K562 (cell line): ENCODE results near the gene APOO. TPM values are rescaled to one million over a fixed set of nuclear protein-coding genes. Genes with fewer than 3 reads are reported as not detected.

Experiments used
- EP300 ChIP-seq: IDR thresholded peaks from 2 replicates; pipeline ENCODE4 v1.6.1; 2012; ENCODE audit warnings: low read length, improper control_type of control experiment
- ETV6 ChIP-seq, 3 experiments: fragments of 150-350 bp in 1 of 3; sonication (generic) in 1 of 3; formaldehyde crosslinking in 1 of 3; IDR thresholded peaks; 2 replicates each; pipeline versions ENCODE4 v1.6.1 to v1.8.0; 2014 to 2022; ENCODE audit warnings: borderline replicate concordance in 2 of 3, low read depth in 2 of 3, antibody characterized with exemption in 1 of 3, low read length in 1 of 3, mild to moderate bottlenecking in 1 of 3, missing genetic modification reagents in 1 of 3
- EWSR1 ChIP-seq: fragments of 450-650 bp; IDR thresholded peaks from 2 replicates; pipeline ENCODE4 v1.6.1; 2018; ENCODE audit warnings: borderline replicate concordance, mild to moderate bottlenecking, low read depth, moderate library complexity; ENCODE audit not compliant: partially characterized antibody
- GATAD2A ChIP-seq: fragments of 450-650 bp; IDR thresholded peaks from 2 replicates; pipeline ENCODE4 v1.6.1; 2017
- GATAD2B ChIP-seq: fragments of 450-650 bp; IDR thresholded peaks from 2 replicates; pipeline ENCODE4 v1.6.1; 2017; ENCODE audit warnings: mild to moderate bottlenecking, borderline replicate concordance
- HNRNPK ChIP-seq: fragments of 200-400 bp; formaldehyde crosslinking; IDR thresholded peaks from one replicate; pipeline ENCODE4 v1.6.1; 2018; ENCODE audit warnings: mild to moderate bottlenecking, low read depth, low read length; ENCODE audit not compliant: poor library complexity, severe bottlenecking
- LCOR ChIP-seq: sonication (generic); formaldehyde crosslinking; IDR thresholded peaks from 2 replicates; pipeline ENCODE4 v1.8.0; 2022; ENCODE audit warnings: mild to moderate bottlenecking, missing genetic modification reagents
- PHF8 ChIP-seq: fragments of 200-600 bp; sonication (generic); IDR thresholded peaks from 2 replicates; pipeline ENCODE4 v1.6.1; 2012; ENCODE audit warnings: mixed run types, mild to moderate bottlenecking, inconsistent platforms, low read length, moderate library complexity, borderline replicate concordance
- POLR2A ChIP-seq: fragments of 450-650 bp; conservative IDR thresholded peaks from 2 replicates; pipeline ENCODE4 v1.6.1; 2016
- SOX6 ChIP-seq: fragments of 450-650 bp; IDR thresholded peaks from 2 replicates; pipeline ENCODE4 v1.6.1; 2014; ENCODE audit warnings: mild to moderate bottlenecking
- TAF1 ChIP-seq: IDR thresholded peaks from 2 replicates; pipeline ENCODE4 v1.6.1; 2011; ENCODE audit warnings: mild to moderate bottlenecking, low read length, moderate library complexity; ENCODE audit not compliant: insufficient read depth, control insufficient read depth, severe bottlenecking; ENCODE audit errors: extremely low read depth
- TBL1XR1 ChIP-seq, 2 experiments: IDR thresholded peaks; 2 replicates each; pipeline ENCODE4 v1.6.1; 2012; ENCODE audit warnings: improper control_type of control experiment in 2 of 2, low read length in 2 of 2, mild to moderate bottlenecking in 1 of 2
- TBP ChIP-seq: optimal IDR thresholded peaks from 2 replicates; pipeline ENCODE3; 2011; ENCODE audit warnings: low read depth, low read length, improper control_type of control experiment
- TCF7L2 ChIP-seq: fragments of 150-350 bp; IDR thresholded peaks from 2 replicates; pipeline ENCODE4 v1.6.1; 2016; ENCODE audit warnings: low read depth, mild to moderate bottlenecking, low read length, moderate library complexity
- ZNF143 ChIP-seq: sonication (generic); formaldehyde crosslinking; IDR thresholded peaks from 2 replicates; pipeline ENCODE4 v1.9.0; 2022; ENCODE audit warnings: mild to moderate bottlenecking, missing genetic modification reagents
- ZNF644 ChIP-seq: fragments of 200-800 bp; sonication (Bioruptor generic); IDR thresholded peaks from 2 replicates; pipeline ENCODE4 v1.6.1; 2016; ENCODE audit warnings: low read depth, missing genetic modification characterization, missing compliant biosample characterization
- polyA plus RNA-seq, 8 experiments: library from polyadenylated mRNA; depleted of rRNA in 4 of 8; stranded (reverse) in 5 of 8; unstranded in 3 of 8; fragments of >200 nt; fragmentation: Nextera tagmentation in 2 of 8; fragmentation: Illumina TruSeq in 1 of 8; extraction: Ambion mirVana in 2 of 8; extraction: Trizol in 1 of 8; gene quantifications; 2 replicates each; pipeline versions ENCODE4 v1.2.1 to v1.2.3, GENCODE V29; 2011 to 2014; ENCODE audit warnings: inconsistent platforms in 1 of 8, missing spikeins in 1 of 8
- total RNA-seq, 7 experiments: library from RNA; depleted of rRNA in 6 of 7; stranded (reverse); fragments of >200 nt in 6 of 7; fragmentation: Illumina TruSeq in 2 of 7; extraction: Trizol in 2 of 7; gene quantifications; 2 replicates each; pipeline versions ENCODE4 v1.2.1 to v1.2.3, GENCODE V29; 2011 to 2021; ENCODE audit warnings: low replicate concordance in 1 of 7
- TF ChIP-seq, protein P1 (sequence below): fragments of 450-650 bp; conservative IDR thresholded peaks from 2 replicates; pipeline ENCODE4 v1.6.1; 2016; ENCODE audit warnings: missing genetic modification characterization, low read depth, mild to moderate bottlenecking, control low read depth, missing compliant biosample characterization
- TF ChIP-seq, protein P2 (sequence below), 2 experiments: fragments of 450-650 bp; IDR thresholded peaks; 2 replicates each; pipeline ENCODE4 v1.6.1; 2018; ENCODE audit warnings: mild to moderate bottlenecking in 2 of 2, low read depth in 1 of 2; ENCODE audit not compliant: partially characterized antibody in 2 of 2
- TF ChIP-seq, protein P3 (sequence below): IDR thresholded peaks from 2 replicates; pipeline ENCODE4 v1.6.1; 2014; ENCODE audit warnings: antibody characterized with exemption

Gene APOO
- total and polyA plus RNA-seq, 9 of the 15 experiments (the other 6 are each of a cell fraction or from before 2014, with no cell fraction given) = 37.3 to 76.4 (median 60.8) TPM

DNA sequence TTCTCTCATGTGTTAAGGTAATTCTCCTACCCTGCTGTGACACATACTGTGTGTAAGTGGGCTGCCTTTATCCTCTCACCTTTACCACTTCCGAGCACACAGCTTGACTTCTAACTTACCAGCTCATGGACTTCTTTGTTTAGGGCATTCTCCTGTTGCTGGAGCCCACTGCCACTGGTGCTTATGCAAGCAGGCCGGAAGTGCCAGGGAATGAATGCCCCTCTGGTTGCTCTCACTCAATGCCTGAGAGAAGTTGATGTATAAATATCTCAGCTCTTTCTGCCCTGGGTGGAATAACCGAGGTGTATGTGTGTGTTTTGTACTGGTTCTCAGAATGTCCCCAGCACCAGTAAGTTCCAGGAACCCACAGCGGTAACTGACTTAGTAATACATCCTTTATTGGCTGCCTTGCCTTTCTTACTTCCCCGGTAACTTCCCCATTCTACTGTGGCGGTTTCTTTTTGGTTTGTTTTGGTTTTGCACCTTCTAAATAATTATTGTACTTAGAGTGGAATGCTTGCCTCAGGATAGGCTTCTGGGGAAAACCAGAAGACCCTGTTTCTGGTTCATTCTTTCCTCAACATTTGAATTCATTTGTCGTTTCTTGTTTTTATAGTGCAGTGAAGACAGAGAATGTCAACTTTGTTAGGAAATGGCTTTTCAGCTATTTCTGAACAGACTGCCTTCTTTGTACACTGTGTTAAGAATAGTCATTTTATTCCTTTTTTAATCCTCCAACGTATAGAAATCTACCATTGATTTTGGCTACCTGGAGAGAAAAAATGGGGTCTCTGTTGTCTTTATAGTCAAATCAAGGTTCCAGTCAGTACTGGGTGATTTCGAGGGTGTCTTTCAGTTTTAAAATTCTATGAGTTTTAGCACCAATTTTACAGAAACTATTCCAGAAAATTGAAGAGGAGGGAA is 45.5 kb upstream of the APOO start (continued):
- TF ChIP-seq, protein P1, sequence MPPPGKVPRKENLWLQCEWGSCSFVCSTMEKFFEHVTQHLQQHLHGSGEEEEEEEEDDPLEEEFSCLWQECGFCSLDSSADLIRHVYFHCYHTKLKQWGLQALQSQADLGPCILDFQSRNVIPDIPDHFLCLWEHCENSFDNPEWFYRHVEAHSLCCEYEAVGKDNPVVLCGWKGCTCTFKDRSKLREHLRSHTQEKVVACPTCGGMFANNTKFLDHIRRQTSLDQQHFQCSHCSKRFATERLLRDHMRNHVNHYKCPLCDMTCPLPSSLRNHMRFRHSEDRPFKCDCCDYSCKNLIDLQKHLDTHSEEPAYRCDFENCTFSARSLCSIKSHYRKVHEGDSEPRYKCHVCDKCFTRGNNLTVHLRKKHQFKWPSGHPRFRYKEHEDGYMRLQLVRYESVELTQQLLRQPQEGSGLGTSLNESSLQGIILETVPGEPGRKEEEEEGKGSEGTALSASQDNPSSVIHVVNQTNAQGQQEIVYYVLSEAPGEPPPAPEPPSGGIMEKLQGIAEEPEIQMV (tag) = peak; percentile 22; the same call in 1 of the 2 replicates
- TF ChIP-seq, protein P2, sequence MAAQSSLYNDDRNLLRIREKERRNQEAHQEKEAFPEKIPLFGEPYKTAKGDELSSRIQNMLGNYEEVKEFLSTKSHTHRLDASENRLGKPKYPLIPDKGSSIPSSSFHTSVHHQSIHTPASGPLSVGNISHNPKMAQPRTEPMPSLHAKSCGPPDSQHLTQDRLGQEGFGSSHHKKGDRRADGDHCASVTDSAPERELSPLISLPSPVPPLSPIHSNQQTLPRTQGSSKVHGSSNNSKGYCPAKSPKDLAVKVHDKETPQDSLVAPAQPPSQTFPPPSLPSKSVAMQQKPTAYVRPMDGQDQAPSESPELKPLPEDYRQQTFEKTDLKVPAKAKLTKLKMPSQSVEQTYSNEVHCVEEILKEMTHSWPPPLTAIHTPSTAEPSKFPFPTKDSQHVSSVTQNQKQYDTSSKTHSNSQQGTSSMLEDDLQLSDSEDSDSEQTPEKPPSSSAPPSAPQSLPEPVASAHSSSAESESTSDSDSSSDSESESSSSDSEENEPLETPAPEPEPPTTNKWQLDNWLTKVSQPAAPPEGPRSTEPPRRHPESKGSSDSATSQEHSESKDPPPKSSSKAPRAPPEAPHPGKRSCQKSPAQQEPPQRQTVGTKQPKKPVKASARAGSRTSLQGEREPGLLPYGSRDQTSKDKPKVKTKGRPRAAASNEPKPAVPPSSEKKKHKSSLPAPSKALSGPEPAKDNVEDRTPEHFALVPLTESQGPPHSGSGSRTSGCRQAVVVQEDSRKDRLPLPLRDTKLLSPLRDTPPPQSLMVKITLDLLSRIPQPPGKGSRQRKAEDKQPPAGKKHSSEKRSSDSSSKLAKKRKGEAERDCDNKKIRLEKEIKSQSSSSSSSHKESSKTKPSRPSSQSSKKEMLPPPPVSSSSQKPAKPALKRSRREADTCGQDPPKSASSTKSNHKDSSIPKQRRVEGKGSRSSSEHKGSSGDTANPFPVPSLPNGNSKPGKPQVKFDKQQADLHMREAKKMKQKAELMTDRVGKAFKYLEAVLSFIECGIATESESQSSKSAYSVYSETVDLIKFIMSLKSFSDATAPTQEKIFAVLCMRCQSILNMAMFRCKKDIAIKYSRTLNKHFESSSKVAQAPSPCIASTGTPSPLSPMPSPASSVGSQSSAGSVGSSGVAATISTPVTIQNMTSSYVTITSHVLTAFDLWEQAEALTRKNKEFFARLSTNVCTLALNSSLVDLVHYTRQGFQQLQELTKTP (IDR thresholded peaks at IDR 0.05; ENCODE audit: low read depth in 1 of 2, partially characterized antibody in 2 of 2) = peak in 1 of 2 experiments; percentile 73
- peak; percentile 67 for TF ChIP-seq TBP
- peak; percentile 29; the same call in 1 of the 2 replicates for TF ChIP-seq SOX6
- no peak for TF ChIP-seq ZNF143 (CRISPR knock-in tag)
- peak in 1 of 2 experiments; percentile 37; a peak in 1 of 4 replicates for TF ChIP-seq ETV6 (IDR thresholded peaks at IDR 0.05; ENCODE audit: borderline replicate concordance in 1 of 2, low read depth in 2 of 2, low read length in 1 of 2)
- no peak for TF ChIP-seq ETV6 (CRISPR knock-in tag; IDR thresholded peaks at IDR 0.05; ENCODE audit: borderline replicate concordance)
- TF ChIP-seq, protein P3, sequence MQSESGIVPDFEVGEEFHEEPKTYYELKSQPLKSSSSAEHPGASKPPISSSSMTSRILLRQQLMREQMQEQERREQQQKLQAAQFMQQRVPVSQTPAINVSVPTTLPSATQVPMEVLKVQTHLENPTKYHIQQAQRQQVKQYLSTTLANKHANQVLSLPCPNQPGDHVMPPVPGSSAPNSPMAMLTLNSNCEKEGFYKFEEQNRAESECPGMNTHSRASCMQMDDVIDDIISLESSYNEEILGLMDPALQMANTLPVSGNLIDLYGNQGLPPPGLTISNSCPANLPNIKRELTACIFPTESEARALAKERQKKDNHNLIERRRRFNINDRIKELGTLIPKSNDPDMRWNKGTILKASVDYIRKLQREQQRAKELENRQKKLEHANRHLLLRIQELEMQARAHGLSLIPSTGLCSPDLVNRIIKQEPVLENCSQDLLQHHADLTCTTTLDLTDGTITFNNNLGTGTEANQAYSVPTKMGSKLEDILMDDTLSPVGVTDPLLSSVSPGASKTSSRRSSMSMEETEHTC = no peak
- TF ChIP-seq PHF8 = peak; percentile 38; the same call in 1 of the 2 replicates
- peak; percentile 61; the same call in 1 of the 2 replicates for TF ChIP-seq GATAD2A
- TF ChIP-seq GATAD2B = no peak
- TF ChIP-seq ZNF644 (tag) = no peak
- no peak for TF ChIP-seq TBL1XR1 (IDR thresholded peaks at IDR 0.05; ENCODE audit: low read length in 2 of 2)
- peak; percentile 64 for TF ChIP-seq POLR2A
- TF ChIP-seq TCF7L2 = no peak
- TF ChIP-seq LCOR (CRISPR knock-in tag) = no peak
- peak; percentile 55; the same call in 1 of the 2 replicates for TF ChIP-seq EP300
- no peak for TF ChIP-seq HNRNPK
- TF ChIP-seq EWSR1 = no peak
- peak; percentile 35 for TF ChIP-seq TAF1
